ENCODE measurements around the gene GPAT2.
"Not testable (repeated sequence)": the region's sequence is repeated elsewhere in the genome, so short reads cannot be mapped to it uniquely, and the experiment has no call there.

DNA sequence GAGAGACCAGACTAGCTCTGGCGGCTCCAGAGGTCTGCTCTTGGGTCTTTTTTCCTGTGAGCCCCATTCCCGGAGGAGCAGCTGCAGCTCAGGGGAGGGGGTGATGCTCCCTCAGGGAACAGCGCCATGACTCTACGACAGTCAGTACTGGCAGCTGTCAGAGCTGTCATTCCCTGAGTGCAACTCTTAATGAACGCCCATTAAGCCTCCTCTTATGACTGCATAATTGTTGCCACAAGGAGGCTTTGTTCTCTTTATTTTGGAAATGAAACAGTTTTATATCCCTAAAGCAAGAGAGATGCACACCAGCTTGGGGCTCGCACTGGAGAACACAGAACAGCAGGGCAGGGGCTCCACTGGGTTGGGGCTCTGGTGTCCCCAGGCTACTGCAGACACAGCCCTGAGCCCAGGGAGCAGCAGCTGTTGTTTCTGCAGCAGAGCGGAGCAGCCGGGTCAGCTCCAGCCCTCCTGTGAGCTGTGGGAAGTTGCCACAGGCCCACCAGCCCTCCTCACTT is 37.3 kb upstream of the GPAT2 start:
- TF ChIP-seq, protein P1, sequence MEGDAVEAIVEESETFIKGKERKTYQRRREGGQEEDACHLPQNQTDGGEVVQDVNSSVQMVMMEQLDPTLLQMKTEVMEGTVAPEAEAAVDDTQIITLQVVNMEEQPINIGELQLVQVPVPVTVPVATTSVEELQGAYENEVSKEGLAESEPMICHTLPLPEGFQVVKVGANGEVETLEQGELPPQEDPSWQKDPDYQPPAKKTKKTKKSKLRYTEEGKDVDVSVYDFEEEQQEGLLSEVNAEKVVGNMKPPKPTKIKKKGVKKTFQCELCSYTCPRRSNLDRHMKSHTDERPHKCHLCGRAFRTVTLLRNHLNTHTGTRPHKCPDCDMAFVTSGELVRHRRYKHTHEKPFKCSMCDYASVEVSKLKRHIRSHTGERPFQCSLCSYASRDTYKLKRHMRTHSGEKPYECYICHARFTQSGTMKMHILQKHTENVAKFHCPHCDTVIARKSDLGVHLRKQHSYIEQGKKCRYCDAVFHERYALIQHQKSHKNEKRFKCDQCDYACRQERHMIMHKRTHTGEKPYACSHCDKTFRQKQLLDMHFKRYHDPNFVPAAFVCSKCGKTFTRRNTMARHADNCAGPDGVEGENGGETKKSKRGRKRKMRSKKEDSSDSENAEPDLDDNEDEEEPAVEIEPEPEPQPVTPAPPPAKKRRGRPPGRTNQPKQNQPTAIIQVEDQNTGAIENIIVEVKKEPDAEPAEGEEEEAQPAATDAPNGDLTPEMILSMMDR (IDR thresholded peaks at IDR 0.05; ENCODE audit: borderline replicate concordance, extremely low read depth, low read length, poor library complexity, severe bottlenecking) = not testable (repeated sequence)
- not testable (repeated sequence) for TF ChIP-seq EZH2 (IDR thresholded peaks at IDR 0.05; ENCODE audit: borderline replicate concordance, low read depth, low read length, severe bottlenecking)
